HG02840 (cell line): Measurements from ENCODE around the gene BAZ1A.
A peak's percentile ranks its signal among the peaks of the same experiment; 100 is the strongest.

Experiments used
- ATAC-seq: cut with Tn5 transposase; IDR thresholded peaks from one replicate; pipeline ENCODE4 v1.9.1; 2021; ENCODE audit warnings: mild to moderate bottlenecking, moderate library complexity, moderate number of reproducible peaks; ENCODE audit not compliant: unreplicated experiment, low FRiP score

Gene BAZ1A, protein sequence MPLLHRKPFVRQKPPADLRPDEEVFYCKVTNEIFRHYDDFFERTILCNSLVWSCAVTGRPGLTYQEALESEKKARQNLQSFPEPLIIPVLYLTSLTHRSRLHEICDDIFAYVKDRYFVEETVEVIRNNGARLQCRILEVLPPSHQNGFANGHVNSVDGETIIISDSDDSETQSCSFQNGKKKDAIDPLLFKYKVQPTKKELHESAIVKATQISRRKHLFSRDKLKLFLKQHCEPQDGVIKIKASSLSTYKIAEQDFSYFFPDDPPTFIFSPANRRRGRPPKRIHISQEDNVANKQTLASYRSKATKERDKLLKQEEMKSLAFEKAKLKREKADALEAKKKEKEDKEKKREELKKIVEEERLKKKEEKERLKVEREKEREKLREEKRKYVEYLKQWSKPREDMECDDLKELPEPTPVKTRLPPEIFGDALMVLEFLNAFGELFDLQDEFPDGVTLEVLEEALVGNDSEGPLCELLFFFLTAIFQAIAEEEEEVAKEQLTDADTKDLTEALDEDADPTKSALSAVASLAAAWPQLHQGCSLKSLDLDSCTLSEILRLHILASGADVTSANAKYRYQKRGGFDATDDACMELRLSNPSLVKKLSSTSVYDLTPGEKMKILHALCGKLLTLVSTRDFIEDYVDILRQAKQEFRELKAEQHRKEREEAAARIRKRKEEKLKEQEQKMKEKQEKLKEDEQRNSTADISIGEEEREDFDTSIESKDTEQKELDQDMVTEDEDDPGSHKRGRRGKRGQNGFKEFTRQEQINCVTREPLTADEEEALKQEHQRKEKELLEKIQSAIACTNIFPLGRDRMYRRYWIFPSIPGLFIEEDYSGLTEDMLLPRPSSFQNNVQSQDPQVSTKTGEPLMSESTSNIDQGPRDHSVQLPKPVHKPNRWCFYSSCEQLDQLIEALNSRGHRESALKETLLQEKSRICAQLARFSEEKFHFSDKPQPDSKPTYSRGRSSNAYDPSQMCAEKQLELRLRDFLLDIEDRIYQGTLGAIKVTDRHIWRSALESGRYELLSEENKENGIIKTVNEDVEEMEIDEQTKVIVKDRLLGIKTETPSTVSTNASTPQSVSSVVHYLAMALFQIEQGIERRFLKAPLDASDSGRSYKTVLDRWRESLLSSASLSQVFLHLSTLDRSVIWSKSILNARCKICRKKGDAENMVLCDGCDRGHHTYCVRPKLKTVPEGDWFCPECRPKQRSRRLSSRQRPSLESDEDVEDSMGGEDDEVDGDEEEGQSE (N-terminal part only)

DNA sequence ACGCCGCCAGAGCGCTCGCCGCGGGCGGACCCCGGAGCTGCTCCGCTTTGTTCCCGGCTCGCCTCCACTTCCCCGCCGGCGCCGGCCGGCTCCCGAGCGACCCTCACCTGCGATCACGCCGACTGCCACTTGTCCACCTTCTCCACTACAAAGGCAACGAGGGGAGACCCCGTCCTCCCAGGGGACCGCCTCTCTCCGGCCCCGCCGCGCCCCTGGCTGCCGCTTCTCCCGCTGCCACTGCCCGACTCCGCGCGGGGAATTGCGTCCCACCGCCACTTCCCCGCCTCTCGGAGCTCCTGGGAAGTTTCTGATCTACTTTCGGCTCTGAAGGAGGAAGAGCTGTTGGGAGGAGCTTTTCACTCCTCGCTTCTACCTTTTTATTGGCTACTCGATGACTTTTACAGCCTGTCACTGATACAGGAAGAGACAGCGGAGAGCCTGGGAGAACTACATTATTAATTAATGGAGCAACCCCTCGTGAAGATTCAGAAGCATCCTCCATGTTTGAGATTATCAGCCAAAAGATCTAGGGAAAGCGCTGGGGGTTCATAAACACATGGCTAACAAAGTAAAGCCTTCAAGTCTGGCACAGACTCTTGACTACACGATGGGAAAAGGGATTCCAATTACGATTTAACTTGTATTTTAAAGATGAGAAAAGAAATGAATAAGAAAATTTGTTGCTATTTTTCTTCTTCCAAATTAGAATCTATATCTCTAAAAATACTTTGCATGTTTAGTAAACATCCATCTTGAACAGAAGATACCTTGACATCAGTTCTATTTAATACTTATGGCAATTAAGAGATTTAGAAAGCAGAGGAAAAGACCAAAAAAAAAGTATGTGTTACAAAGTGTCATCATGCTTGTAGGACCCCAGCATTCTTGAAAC lies at the start of gene BAZ1A:
Gene BAZ1A, minus strand, starts transcription at position 330 of the 892 bp plus-strand sequence. CDS start 756 bp downstream, outside the sequence.
- ATAC-seq = peak; percentile 28

GRCh38 chr14:34920339-34920738 lies 45.2 kb upstream of the BAZ1A start:
- ATAC-seq = no peak

DNA sequence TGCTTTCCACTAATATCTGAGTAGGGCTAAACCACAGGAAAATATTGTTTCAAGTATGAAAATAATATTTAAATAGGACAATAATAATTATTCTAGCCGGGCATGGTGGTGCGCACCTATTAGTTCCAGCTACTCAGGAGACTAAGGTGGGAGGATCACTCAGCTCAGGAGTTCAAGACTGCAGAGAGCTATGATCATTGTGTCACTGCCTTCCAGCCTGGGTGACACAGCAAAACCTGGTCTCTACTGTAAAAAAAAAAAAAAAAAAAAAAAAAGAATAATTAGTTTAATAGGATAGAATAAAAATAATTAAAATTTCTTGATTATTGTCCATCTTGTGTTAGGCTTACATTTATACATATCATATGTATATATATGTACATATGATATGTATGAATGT lies 38.5 kb upstream of the BAZ1A start:
- no peak for ATAC-seq

DNA sequence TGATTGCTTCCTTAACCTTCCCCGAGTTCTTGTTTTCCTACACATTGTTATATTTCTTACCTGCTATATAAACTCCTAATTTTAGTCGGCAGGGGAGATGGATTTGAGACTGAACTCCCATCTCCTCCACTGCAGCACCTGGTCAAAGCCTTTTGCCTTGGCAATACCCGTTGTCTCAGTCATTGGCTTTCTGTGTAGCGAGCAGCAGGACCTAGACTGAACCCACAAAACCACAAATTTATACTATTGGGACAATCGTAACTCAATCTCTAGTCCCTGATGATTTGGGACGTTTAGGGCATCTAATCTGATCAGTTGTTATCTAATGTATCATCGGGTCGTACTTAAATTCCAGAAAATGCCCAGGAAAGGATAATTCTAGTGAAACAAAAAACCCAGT lies 37.8 kb upstream of the BAZ1A start:
- ATAC-seq = no peak

DNA sequence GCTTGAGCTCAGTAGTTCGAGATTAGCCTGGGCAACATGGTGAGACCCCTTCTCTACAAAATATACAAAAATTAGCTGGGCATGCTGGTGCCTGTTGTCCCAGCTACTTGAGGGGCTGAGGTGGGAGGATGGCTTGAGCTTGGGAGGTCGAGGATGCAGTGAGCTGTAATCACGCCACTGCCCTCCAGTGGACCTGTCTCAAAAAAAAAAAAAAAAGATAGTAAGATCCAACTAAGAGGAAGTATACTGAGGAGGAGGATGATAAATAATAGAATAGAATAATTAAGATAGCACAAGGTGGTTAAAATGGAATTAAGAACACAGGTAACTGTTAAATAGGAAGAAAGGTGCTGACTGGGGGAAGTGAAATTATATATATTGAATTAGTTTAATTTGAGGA lies 37.0 kb upstream of the BAZ1A start:
- no peak for ATAC-seq

GRCh38 chr14:34911209-34912150 lies 36.3 kb upstream of the BAZ1A start:
- ATAC-seq = no peak

DNA sequence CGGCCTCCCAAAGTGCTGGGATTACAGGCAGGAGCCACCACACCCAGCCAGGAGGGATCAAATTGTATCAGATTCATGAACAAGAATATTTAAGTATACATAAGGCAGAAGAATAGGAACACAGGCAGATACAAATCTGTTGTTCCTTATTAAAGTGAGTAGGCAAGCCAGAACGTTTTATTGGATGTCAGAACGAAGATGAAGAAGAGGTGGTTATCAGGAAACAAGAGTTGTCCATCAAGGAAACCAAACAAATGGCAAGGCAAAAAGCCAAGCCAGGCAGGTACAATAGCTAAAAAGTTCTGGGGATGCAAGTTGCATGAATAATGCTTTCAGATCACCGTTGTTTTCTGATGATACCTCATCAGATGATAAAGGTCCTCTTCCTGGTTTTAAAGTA lies 31.1 kb upstream of the BAZ1A start:
- no peak for ATAC-seq

- no peak for ATAC-seq
These were observed 20.1 kb upstream of the BAZ1A start for GRCh38 chr14:34895277-34895676.

- ATAC-seq = no peak
These were observed 15.8 kb upstream of the BAZ1A start for GRCh38 chr14:34890937-34891336.

- ATAC-seq = no peak
These were observed 13.0 kb upstream of the BAZ1A start for GRCh38 chr14:34888186-34888585.

GRCh38 chr14:34883954-34884353 lies 8.8 kb upstream of the BAZ1A start:
- ATAC-seq = no peak

- peak; percentile 35 for ATAC-seq
These were observed 652 bp downstream of the BAZ1A start for GRCh38 chr14:34874386-34875030.

GRCh38 chr14:34873589-34874385 lies 1.4 kb downstream of the BAZ1A start:
- ATAC-seq = peak; percentile 54

GRCh38 chr14:34872822-34873588 lies 2.2 kb downstream of the BAZ1A start:
- ATAC-seq = peak; percentile 5

DNA sequence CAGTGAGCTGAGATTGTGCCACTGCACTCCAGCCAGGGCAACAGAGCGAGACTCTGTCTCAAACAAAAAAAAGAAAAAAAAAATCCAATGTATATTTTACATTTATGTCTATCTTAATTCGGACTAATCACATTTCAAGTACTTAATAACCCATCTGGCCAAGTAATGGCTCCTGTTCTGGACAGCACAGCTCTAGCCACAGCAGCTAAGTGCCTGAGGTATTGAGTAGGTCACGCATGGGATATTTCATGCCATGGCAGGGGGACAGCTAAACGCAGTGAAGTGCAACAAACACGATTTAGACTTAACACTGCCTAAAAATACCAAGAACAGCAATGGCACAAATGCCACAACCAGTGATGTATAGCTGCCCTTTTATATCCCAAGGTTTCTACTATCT lies 8.0 kb downstream of the BAZ1A start:
- no peak for ATAC-seq

GRCh38 chr14:34865889-34866574 lies 9.1 kb downstream of the BAZ1A start:
- no peak for ATAC-seq
